ENCODE results near the gene SNX24. TPM values are rescaled to one million over a fixed set of nuclear protein-coding genes. Genes with fewer than 3 reads are reported as not detected.

The SNX24 gene
- 8.1 and 15.1 TPM in 2 replicates for total RNA-seq

GRCh38 chr5:122845229-122846050, at the start of gene SNX24:
Gene SNX24, plus strand, starts transcription at chr5:122845613. Its CDS starts 21 bp downstream, at chr5:122845634.

GRCh38 chr5:123036391-123037103, 191.1 kb downstream of the SNX24 start, which contains the start of gene PPIC:
Gene PPIC, minus strand, starts transcription at chr5:123036725. Its CDS starts 100 bp downstream, at chr5:123036625.

Other genes starting within 250 kb of the SNX24 start
- gene SNX2, start 70.5 kb upstream of the SNX24 start, total RNA-seq = 41.8 and 54.8 TPM in 2 replicates
- 80.0 and 88.0 TPM in 2 replicates for gene PPIC, start 191.1 kb downstream of the SNX24 start, total RNA-seq
- gene PRDM6, start 243.6 kb downstream of the SNX24 start, total RNA-seq = 0.19 and 0.20 TPM in 2 replicates